ENCODE results near the gene BCAP31.

BCAP31 gene

DNA sequence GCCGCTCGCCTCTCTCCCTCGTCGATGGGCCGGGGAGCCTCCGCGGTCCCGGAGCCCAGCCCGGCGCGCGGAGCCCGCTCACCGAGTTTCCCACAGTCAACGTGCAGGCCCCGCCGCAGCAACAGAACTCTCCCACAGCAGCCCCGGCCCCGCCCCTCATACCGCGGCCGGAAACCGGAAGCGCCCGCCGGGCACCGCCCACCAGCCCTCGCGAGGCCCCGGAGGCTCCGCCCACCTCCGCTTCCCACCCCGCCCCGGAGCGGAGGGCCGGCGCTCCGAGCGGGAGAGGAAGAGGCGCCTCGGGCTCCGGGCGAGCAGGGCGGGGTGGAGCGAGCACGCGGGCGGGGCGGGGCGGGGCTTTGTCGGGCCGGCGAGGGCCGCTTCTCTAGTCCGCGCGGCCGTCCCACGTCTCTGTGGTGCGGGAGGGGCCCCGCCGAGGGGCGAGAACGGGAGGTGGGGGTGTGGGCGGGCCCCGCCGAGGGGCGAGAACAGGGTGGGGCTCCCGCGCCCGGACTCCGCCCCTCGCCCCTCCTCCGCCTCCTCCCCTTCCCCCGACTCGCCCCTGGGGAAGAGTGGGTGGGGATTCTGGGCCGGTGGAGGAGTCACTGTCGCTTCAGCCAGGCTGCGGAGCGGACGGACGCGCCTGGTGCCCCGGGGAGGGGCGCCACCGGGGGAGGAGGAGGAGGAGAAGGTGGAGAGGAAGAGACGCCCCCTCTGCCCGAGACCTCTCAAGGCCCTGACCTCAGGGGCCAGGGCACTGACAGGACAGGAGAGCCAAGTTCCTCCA lies at the start of gene BCAP31, which contains the start of gene ABCD1:
TSS of gene BCAP31 (minus strand) at position 136 of the 787 bp plus-strand sequence. CDS start 1,143 bp downstream, outside the sequence.
TSS of gene ABCD1 (plus strand) at position 605 of the 787 bp plus-strand sequence. CDS start 411 bp downstream, outside the sequence.
- peak; percentile 88 for DNase-seq

DNA sequence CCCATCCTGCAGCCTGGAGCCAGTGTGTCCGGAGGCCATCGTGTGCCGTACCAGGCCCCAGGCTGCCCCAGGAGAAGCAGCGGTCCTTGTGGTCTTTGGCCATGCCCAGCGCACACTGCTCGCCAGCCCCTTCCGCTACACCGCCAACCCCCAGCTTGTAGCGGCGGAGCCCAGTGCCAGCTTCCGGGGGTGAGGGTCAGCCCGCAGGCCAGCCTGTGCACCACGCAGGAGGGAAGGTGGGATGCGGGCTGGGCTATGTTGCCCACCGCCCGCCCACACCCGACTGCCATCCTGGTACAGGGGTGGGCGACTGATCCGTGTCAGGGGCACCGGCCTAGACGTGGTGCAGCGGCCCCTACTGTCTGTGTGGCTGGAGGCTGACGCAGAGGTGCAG lies 49.0 kb upstream of the BCAP31 start:
- no peak for DNase-seq

DNA sequence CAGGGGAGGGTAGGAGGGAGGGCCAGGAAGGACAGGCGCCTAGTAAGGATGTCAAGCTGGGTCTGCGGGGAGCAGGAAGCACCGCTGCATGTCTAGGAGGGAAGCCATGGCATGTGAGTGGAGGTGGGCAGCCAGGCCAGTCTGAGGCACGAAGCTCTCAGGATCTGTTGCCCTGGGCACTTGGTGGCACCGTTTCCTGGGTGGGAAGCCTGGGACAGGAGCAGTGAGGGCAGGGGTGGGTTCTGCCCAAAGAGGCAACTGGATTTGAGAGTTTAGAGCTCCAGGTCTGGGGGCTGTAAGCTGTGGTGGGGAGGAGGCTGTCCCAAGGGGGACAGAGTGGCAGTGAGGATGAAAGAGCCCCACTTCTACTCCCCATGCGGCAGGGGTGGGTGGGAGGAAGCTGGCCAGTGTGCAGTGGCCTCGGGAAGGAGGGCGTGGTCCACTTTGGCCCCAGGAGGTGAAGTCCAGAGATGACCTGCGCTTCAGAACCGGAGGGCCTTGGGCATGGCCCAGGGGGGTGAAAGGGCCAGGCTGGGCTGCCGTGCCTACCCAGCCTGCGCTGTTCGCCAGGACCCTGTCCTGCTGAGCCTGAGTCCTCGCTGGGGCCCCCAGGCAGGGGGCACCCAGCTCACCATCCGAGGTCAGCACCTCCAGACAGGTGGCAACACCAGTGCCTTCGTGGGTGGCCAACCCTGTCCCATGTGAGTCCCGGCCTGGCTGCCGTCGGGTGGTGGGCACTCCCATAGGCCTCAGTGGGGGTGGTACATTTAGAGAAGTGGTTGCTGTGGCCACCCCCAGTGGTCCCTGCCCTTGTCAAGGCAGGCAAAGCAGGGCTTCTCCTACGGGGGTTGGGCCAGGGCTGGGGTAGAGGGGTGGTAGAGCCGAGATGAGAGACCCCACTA lies 48.4 kb upstream of the BCAP31 start:
- no peak for DNase-seq

DNA sequence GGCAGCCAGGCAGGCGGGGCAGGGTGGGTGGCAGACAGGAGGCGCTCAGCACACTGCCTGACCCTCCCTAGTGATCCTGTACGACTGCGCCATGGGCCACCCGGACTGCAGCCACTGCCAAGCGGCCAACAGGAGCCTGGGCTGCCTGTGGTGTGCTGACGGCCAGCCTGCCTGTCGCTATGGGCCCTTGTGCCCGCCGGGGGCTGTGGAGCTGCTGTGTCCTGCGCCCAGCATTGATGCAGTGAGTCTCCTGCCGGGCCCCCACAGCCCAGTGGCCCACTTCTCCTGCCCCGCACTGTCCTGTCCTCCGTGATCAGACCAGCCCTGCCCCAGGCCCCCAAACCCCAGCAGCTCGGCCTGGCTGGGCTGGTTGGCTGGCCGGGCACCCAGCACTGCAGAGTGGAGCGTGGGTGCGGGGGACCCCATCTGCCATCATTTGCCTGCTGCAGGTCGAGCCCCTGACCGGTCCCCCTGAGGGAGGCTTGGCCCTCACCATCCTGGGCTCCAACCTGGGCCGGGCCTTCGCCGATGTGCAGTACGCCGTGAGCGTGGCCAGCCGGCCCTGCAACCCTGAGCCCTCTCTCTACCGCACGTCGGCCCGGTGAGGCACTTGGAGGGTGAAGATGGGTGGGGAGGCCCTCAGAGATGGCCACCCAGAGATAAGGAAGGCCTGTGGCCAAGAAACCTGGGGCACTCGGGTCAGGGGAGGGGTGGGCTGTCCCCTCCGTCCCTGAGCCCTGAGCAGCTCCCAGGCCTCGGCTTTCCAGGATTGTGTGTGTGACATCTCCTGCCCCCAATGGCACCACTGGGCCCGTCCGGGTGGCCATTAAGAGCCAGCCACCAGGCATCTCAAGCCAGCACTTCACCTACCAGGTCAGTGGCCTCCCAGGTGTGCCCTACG lies 47.5 kb upstream of the BCAP31 start:
- DNase-seq = no peak

GRCh38 chrX:153770601-153771414 lies 46.6 kb upstream of the BCAP31 start:
- no peak for DNase-seq

- DNase-seq = no peak
Measured at GRCh38 chrX:153769865-153770600, 45.8 kb upstream of the BCAP31 start.

DNA sequence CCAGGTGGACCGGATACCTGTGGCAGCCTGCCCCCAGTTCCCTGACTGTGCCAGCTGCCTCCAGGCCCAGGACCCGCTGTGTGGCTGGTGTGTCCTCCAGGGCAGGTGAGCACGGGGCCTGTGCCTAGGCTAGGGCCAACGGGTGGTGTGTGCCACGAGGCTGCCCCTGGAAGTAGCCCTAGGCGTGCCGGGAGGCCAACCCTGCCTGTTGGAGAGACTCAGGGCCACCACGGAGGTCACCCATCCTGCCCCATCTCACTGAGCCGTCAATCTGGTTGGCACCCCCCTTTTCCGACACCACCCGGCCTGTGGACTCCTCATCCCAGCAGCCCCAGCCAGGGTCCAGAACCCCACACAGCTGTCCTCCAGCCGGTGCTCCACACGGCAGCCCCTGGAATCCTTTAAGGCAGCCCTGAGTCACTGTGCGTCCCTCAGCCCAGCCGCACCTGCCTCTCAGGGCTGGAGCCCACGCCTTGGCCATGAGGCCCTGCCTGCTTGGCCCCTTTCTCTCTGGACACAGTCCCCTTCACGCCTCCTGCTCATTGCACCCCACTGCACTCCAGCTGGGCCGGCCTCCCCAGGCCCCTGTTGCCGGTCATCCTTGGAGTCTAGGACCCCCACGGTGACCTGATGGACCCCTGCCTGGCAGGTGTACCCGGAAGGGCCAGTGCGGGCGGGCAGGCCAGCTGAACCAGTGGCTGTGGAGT lies 45.1 kb upstream of the BCAP31 start:
- DNase-seq = no peak

DNA sequence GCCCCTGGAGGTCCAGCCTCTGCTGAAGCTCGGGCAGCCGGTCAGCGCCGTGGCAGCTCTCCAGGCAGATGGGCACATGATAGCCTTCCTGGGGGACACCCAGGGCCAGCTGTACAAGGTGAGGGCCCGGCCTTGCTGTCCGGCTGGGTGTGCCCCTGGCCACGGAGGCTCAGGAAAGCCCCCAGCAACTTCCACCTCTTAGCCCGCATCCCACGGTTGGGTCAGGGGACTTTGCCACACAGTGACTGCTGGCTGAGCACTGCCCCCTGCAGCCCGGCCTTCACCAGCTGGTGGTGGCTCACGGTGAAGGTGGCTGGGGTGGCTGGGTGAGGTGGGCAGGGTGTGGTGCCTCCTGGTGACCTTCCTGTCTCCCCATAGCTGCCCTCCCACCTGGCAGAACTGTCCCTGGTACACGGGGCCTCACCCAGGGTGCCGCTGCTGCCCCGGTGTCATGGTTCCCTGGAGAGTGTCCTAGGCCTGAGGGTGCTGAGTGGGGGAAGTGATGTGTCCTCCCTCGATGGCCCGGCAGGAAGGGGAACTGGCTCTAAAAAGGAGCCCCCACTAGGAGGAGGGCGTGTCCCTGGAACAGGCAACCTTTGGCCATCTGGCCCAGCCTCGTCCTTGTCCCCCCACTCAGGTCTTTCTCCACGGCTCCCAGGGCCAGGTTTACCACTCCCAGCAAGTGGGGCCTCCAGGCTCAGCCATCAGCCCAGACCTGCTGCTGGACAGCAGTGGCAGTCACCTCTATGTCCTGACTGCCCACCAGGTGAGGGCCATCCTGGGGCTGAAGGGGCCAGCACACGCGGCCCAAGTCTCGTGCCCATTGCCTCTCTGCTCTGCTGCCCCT lies 44.3 kb upstream of the BCAP31 start:
- DNase-seq = no peak

GRCh38 chrX:153767674-153768055 lies 43.5 kb upstream of the BCAP31 start:
- DNase-seq = no peak

- no peak for DNase-seq
Measured at GRCh38 chrX:153766871-153767673, 42.9 kb upstream of the BCAP31 start.

- peak; percentile 79 for DNase-seq
Measured at GRCh38 chrX:153766098-153766817, 42.1 kb upstream of the BCAP31 start.

DNA sequence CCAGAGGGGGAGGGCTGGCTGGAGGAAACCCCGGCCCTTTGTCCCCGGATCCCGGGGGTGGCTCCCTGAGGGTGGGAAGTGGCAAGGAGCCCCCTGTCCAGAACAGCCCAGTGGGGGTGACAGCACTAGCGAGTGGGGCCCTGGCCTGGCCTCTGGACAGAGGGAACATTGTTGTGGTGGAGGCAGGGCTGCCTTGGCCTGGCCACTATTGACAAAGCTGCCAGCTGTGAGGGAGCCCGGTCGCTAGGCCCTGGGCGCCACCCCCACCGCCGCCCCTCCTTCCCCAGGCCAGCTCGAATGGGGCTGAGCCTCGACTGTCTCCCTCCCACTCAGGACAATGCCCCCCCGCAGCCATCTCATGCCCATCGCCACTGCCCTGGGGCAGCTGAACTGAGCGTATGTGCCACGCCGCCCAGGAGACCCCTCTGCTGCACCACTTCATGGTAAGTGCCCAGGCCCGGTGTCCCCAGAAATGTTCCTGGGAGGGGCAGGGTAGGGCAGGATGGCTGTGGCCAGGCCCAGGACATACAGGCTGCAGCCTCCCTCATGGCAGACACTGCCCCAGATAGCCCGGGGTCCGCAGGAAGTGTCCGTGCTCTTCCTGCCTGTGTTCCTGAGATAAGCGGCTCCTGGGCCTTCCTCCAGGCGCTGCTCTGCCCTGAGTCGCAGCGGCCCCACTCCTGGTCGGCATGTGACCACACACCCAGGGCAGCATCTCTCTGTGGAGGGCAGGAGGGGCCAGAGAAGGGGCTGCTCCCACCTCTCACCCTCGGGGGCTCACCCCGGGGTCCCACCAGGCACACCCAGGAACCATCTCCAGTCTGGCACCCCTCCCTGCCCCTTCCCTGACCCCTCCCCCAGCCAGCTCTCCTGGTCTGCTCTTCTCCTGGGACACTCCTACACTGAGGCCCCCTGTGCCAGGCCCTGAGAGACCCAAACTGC lies 41.2 kb upstream of the BCAP31 start:
- no peak for DNase-seq

DNA sequence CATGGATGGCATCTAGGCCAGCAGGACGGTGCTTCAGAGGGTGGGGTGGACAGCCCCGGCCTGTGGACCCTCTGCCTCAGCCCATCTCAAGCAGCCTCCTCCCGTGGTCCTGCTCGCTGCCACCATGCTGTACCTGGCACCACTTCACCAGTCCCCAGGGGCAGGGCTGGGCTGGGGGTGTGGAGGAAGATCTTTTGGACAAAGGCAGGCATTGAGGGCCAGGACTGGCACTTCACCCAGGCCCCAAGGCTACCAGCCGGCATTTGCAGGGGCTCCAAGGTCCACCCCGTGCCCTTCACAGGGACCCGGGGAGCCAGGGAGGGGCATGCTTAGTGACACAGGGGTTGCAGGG lies 40.6 kb upstream of the BCAP31 start:
- DNase-seq = no peak

DNA sequence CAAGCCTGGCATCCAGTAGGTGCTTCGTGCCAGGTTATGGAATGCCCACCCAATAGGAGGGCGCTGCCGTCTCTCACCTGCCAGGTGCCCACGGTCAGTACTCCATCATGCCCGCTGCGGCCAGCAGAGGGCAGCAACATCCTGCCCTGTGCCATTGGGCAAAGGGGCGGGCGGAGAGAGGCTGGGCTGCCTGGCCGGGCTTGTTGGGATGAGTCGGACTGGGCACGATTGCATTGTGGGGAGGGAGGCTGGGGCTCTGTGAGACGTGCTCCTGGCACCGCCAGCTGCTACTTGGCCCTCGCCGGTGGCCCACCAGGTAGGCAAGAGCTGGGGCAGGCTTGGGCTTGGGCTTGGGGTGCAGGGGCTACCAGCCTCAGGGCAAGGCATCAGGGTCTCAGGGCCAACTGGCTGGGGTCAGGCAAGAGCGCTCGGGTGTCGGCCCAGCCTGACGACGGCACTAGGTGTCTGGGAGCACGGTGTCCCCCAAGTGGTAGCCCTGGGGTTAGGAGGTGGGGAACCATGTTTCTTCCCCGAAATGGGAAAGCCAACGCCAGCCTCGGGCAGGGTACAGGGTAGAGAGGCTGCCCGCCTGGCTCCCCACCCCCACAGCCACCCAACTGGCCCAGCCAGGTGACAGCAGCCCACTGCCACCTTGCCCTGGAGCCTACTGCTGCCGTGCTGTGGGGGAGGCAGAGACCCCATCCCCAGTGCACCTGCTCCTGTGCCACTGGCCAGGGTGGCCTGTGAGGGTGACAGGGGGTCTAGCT lies 40.0 kb upstream of the BCAP31 start, which contains the start of gene PLXNB3:
TSS of gene PLXNB3 (plus strand) at position 261 of the 767 bp plus-strand sequence. CDS start 1,287 bp downstream, outside the sequence.
- peak; percentile 60 for DNase-seq

DNA sequence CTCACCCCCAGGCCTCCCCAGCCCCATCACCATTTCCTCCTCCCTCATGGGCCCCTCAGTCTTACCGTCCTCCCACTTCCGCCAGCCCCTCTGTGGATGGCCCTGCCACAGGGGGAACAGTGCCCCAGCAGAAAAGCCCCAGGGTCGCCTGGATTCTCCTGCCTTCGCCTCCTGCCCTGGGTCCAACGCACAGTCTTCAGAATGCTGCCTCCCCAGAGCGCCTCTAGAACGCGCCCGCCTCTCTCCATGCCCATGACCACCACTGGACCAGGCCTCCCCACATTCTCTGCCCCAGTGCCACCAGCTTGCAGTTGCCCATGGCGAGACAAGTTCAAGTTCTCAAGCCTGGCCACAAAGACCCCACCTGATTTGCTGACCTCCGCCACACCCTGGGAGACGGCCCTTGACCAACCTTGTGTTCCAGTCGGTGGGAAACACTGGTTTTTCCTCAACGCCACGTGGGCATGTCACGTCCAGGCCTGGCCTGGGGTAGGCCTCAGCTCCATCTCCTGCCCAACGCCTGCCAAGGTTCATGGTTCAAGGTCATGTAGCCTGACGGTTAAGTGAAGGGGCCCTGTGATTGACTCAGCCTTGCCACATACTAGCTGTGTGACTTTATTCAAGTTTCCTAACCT lies 39.2 kb upstream of the BCAP31 start:
- DNase-seq = no peak

Data from fibroblast of skin of right quadriceps (primary cell).